HL-60/S4 (cell line): Measurements from ENCODE around the gene MRPL34.
"Not testable (repeated sequence)": the region's sequence is repeated elsewhere in the genome, so short reads cannot be mapped to it uniquely, and the experiment has no call there.

Source experiments
- in situ Hi-C: fragments of 300-500 bp; cut with MboI; formaldehyde crosslinking; loops from 2 replicates; pipeline ENCODE4 v1.14.3; 2022; ENCODE audit warnings: low sequenced_read_pairs

The MRPL34 gene

GRCh38 chr19:17283504-17283996 lies 22.1 kb upstream of the MRPL34 start:
- in situ Hi-C loops, result loop anchor here (5.0 kb wide), 1 partner anchor 216 kb away; no protein-coding TSS in a partner anchor

- in situ Hi-C loops, result loop anchor here (5.0 kb wide), 1 partner anchor 102 kb away; no protein-coding TSS in a partner anchor
Observed at GRCh38 chr19:17285415-17286135, 20.1 kb upstream of the MRPL34 start.

- in situ Hi-C loops, result loop anchor here (5.0 kb wide), 1 partner anchor 101 kb away; no protein-coding TSS in a partner anchor
Observed at GRCh38 chr19:17286263-17286662, 19.4 kb upstream of the MRPL34 start.

DNA sequence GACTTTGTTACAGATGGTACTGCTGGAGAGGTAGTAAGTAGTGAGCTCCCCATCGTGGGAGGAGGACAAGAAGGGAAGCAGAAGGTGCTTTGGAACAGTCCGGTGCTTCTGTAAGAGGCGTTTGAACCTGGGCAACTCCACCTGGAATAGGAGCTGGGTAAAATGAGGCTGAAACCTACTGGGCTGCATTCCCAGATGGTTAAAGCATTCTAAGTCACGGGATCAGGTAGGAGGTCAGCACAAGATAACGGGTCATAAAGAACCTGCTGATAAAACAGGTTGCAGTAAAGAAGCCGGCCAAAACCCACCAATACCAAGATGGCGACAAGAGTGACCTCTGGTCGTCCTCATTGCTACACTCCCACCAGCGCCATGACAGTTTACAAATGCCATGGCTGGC lies 18.9 kb upstream of the MRPL34 start:
- in situ Hi-C loops, result loop anchor here (5.0 kb wide), 1 partner anchor 101 kb away; no protein-coding TSS in a partner anchor

- in situ Hi-C loops, result loop anchor here (5.0 kb wide), 1 partner anchor 98 kb away; no protein-coding TSS in a partner anchor
Observed at GRCh38 chr19:17289489-17289888, 16.2 kb upstream of the MRPL34 start.

DNA sequence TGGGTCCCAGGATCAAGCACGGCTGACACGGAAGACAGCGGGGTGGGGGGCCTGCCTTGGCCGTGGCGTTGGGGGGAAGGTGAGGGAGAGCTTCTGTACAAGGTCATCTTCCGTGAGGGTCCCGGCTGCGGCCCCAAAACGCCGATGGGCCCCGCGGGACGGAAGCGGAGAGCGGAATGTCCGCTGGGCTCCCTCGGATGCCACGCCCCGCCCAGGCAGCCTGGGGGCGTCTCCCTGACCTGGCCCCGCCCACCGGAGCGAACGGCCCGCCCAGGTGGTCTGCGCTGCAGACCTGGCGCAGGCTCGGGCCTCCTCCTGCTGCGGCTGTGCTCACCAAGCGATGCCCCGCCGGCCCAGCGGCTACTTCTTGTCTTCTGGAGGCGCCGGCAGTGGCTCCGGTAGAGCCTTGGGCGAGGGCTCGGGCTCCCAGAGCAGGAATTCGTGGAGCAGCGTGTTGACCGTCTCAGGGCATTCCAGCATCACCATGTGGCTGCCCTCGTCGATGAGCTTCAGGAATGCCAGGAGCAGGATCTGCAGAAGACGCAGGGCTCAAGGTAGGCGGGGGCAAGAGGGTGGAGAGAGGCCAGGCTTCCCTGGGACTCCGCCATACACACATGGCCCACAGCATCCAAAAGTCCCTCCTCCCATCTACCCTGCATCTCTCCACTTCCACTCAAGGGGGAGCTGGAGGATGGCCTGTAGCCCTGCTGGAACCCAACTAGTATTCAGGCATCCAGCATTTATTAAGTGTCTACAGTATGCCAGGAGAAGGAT lies 13.2 kb upstream of the MRPL34 start:
- in situ Hi-C loops, result no loop called here

DNA sequence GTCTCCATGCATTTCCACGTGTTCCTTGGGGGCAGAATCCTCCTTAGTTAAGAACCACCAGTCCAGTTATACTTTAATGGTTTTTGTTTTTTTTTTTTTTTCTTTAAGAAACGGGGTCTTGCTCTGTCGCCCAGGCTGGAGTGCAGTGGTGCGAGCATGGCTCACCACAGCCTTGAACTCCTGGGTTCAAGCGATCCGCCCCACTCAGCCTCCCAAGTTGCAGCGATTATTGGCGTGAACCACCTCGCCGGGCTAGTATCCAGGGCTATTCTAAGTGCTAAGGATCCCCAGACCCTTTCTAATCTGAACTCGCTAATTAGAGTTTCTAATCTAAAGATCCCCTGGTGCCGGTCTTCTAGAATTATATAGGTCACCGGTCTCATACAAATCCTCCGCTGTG lies 12.1 kb upstream of the MRPL34 start:
- in situ Hi-C loops, result no loop called here

DNA sequence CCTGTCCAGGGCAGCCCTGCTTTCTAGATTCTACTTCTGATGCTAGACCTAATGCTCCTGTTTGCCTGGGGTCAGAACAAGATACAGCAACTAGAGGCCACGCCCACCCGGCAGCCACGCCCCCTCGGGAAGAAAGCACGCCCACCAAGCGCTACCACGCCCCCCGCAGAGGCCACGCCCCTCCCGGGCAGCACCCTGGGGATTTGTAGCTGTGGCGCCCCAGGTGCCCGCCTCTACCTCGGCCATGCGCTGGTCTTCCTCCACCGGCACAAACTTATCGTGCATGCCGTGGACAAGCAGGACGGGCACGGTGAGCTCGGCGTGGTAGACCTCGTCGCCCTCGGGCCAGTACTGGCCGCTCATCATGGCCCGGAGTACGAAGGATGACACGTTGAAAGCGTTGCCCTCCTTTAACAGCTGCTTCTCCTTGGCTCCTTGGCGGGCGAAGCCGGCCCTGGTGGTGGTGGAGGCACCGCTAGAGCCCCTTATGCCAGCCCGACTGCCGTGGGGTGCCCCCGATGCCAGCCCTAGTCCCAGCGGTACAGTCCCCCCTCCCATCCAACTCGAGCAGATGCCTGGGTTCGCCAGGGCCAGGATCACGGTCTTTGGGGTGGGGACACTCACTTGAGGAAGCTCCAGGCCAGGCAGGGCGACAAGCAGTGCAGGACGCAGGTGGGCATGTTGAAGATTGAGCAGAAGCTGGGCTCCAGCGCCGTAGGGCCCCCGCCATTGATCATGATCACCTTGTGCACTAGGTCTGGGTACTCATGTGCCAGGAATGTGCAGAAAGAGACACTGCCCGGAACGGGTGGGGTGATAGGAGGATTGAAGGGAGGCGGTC lies 11.4 kb upstream of the MRPL34 start:
- in situ Hi-C loops, result no loop called here

GRCh38 chr19:17295551-17295950 lies 10.1 kb upstream of the MRPL34 start:
- in situ Hi-C loops, result not testable (repeated sequence)

DNA sequence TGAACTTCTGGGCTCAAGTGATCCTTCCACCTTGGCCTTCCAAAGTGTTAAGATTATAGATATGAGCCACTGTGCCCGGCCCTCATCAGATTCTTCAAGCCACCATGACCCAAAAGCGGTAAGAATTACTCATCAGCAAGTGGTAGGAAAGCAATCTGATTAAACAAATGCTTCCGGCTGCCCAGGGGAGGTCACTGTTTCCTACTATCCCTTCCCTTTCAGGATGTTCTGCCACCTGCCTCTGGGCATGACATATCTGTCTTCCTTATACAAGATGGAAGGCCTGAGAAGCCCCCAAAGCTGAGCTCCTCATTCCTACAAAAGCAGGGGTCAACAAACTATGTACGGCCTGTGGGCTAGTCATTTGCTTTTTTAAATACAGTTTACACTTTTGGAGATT lies 9.4 kb upstream of the MRPL34 start:
- in situ Hi-C loops, result no loop called here

DNA sequence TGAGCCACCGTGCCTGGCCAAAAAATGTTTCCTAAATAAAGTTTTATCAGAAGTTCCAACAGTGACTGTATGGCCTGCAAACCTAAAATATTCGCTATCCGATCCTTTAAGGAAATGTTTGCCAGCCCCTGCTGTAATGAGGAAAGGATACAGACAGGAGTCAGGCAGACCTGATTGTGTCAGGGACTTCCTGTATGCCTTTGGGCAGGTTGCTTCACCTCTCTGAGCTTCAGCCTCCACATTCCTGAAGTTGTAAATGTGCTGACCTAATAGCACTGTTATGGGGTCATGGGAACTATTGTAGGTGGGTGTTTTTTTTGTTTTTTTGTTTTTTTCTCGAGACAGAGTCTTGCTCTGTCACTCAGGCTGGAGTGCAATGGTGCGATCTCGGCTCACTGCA lies 8.7 kb upstream of the MRPL34 start:
- in situ Hi-C loops, result no loop called here

DNA sequence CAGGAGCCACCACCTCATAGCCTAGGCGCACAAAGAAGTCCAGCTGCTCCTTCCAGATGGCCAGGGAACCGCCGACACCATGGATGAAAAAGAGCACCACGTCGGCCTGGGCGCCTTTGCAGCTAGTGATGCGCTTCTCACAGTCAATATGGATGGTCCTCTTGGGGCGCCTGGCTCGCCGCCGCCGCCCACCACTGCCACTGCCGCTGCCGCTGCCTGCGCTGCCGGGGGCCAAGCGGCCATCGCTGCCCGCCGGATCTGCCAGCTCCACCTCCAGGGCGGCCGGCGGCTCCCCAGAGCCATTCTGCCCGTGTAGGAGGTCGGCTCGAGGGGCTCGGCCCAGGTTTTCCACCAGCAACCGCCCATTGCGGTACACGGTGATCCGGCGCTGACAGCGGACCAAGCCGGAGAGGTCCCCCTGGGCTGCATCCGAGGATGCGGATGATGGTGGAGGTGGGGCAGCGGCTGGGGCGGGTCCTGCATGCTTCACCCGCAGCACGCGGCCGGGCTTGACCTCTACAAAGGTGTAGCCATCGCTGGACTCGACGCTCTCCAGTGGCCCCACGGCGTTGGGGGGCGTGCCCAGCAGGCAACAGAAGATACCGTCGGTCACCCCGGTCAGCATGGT lies 4.6 kb upstream of the MRPL34 start:
- in situ Hi-C loops, result no loop called here

- in situ Hi-C loops, result no loop called here
Observed at GRCh38 chr19:17302391-17303166, 3.1 kb upstream of the MRPL34 start.

DNA sequence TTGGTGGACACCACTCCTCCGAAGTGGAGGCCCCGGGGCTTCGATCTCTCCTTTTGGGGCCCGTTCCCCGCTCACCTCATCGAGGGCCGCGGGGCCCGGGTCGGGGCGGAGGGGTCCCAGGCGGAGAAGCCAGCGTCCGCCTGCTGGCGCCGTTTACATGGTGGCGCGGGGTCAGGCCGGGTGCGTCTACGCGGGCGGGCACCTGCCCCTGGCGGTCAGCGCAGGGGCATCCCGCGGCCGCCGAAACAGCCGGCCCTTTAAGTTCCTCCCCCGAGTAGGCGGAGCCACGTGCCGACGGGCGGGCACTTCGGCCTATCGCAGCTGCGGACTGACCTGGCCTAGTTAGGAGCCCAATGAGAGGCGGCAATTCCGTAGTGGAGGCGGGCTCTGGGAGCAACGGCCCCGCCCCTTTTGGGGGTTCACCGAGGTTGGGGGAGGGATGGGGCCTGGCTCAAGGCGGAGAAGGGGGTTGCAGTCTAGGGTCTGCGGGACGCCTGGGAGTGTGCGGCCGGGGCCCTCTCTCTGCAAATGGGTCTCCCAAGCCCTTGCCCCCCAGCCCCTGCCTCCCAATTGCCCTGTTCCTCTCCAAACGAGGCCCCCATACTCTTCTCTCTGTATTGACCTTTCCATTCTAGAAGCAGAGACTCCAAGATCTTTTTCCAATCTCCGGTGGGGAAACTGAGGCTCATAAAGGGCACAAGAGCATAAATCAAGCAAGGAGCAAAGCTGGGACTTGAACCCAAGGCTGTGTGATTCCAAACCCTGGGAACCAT lies 2.3 kb upstream of the MRPL34 start, which contains the start of gene ABHD8:
Gene ABHD8, minus strand, starts transcription at position 259 of the 773 bp plus-strand sequence. CDS start 1,809 bp downstream, outside the sequence.
- in situ Hi-C loops, result no loop called here

GRCh38 chr19:17303940-17304267 lies 1.8 kb upstream of the MRPL34 start:
- in situ Hi-C loops, result no loop called here

DNA sequence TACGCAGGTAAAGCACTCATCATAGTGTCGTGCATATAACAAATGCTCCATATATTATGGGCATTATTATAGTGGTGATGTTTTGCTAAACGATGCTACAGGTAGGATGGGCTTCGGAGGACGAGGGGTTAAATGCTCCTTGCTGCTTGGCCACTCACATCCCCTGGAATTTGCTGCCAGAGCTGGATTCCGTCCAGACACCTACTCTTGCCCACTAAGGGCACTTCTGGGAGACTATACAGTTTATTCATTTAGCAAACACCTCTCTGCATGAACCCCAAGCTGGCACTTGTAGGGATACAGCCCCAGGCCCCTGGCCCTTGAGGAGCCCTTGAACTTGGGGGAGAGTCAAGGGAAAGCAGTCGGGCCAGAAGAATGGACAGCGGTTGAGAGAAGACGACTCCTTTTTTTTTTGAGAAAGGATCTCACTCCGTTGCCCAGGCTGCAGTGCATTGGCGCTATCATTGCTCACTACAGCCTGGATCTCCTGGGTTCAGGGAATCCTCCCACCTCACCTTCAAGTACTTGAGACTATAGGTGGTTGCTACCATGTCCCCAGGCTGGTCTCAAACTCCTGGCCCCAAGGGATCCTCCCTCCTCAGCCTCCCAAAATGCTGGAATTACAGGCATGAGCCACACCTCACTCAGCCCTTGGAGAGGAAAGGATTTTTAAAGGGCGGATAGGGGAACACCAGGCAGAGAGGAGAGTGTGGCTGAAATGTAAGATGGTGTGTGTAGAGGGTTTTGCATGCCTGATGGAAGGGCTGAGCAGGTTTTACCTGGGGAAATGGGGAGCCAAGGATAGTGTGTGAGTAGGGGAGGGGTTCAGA lies 1.1 kb upstream of the MRPL34 start:
- in situ Hi-C loops, result no loop called here

GRCh38 chr19:17305216-17305516 lies 506 bp upstream of the MRPL34 start:
- in situ Hi-C loops, result no loop called here

DNA sequence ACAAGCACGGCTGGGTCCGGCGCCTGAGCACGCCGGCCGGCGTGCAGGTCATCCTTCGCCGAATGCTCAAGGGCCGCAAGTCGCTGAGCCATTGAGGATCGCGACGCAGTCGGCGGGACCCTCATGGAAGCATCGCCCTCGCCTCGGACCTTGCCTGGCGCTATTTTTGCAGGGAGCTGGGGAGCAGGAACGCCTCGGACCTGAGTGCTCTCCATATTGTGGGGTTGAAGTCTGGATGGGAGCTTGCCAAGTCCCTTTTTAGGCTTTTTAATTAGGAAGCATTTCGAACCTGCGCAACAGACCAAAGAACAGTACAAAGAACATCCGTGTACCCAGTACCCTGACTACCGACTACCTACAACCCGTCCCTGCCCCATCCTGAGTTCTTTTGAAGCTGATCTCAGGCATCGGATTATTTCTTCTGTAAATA lies 628 bp downstream of the MRPL34 start:
- in situ Hi-C loops, result no loop called here
